Body of pancreas (tissue), 4 donors: ENCODE results near the gene NAT8L. TPM values are rescaled to one million over a fixed set of nuclear protein-coding genes. Genes with fewer than 3 reads are reported as not detected.

ENCODE experiments used
- ATAC-seq: fragments of 150-250 bp; one replicate; pipeline ENCODE4 v1.9.1; 2016
- DNase-seq, 4 donors: peaks; one replicate each; pipeline ENCODE4 v3.0.0-alpha.2; 2019
- H3K27ac ChIP-seq, 4 donors: fragments of 200-600 bp; sonication (generic); 1 replicate in 3 of 4; 2 replicates in 1 of 4; pipeline versions ENCODE4 v1.5.1 to v1.6.1; 2016 to 2019; ENCODE audit warnings: mild to moderate bottlenecking in 1 of 4, mixed read lengths in 1 of 4, moderate library complexity in 1 of 4
- H3K27me3 ChIP-seq, 2 donors: fragments of 200-600 bp; sonication (generic); one replicate each; pipeline ENCODE4 v1.6.0; 2016; ENCODE audit warnings: mild to moderate bottlenecking in 1 of 2
- H3K36me3 ChIP-seq, 2 donors: fragments of 200-600 bp; sonication (generic); replicated peaks in 1 of 2; 2 replicates each; pipeline ENCODE4 v1.5.1; 2016; ENCODE audit warnings: low read depth in 2 of 2; ENCODE audit not compliant: insufficient read depth in 1 of 2
- H3K4me1 ChIP-seq: fragments of 200-600 bp; sonication (generic); one replicate; pipeline ENCODE4 v1.6.0; 2016
- H3K4me3 ChIP-seq, 2 donors: fragments of 200-600 bp; sonication (generic); 1 replicate in 1 of 2; 2 replicates in 1 of 2; pipeline ENCODE4 v1.5.1; 2016 to 2019
- H3K9me3 ChIP-seq, 3 donors: fragments of 200-600 bp; sonication (generic); 1 replicate in 2 of 3; 2 replicates in 1 of 3; pipeline ENCODE4 v1.5.1; 2016
- CTCF ChIP-seq, 7 experiments: fragments of 450-650 bp in 4 of 7; fragments of 200-600 bp in 3 of 7; sonication (generic) in 3 of 7; IDR thresholded peaks; one replicate each; pipeline ENCODE4 v1.5.1; 2016 to 2019; ENCODE audit warnings: antibody characterized with exemption in 7 of 7
- POLR2A ChIP-seq, 3 donors: fragments of 450-650 bp; IDR thresholded peaks; one replicate each; pipeline ENCODE4 v1.6.1; 2016; ENCODE audit warnings: antibody characterized with exemption in 3 of 3, mild to moderate bottlenecking in 2 of 3
- WGBS, 2 donors: methylation state at CpG; one replicate each; pipeline ENCODE4 v1.1.5; 2017; 5-methylcytosine and 5-hydroxymethylcytosine counted together
- intact Hi-C: fragments of 100-400 bp; cut with DNase I; formaldehyde crosslinking; loops from one replicate; pipeline ENCODE4 v1.15.1; 2023
- total RNA-seq, 2 donors: library from RNA; depleted of rRNA; stranded (reverse); fragments of >200 nt; gene quantifications; one replicate each; pipeline ENCODE4 v1.1.0, GENCODE V29; 2016

The NAT8L gene
- total RNA-seq, 2 donors from 2014 or later, result 3.6 to 18.8 TPM

DNA sequence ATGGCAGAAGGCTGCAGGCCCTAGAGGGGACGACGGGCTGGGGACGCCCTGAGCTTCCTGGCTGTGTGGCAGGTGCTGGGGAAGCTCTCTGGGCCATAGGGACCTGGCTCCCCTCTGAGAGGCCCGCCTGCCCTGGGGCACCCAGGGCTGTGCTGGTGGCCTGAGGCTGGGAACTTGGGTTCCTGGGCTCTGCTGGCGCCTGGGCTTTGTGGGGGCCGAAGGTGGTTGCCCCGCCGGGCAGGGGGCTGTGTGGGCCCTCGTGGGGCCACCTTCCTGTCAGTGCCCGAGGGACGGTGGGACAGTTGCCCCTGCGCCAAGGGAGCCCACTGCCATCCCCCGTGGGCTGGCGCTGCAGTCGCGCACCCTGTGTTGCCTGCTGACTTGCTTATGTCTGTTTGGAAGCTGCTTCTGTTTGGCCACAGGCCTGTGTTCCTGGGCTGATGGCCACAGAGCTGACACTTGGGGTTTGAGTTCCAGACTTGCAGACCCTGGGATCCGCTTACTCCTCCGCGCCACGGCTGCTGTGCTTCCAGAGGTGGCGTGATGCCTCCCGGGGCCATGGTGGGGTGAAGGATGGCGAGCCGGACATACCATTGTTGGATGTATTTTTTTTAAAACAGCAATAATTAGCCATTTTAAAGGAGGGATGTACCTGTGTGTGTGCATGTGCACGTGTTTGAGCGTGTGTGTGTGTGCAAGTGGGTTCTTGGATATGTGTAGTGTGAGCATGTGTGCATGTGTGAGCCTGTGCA is 8.5 kb downstream of the NAT8L start:
- Histone ChIP-seq H3K27ac (peak overlapping the region in 2 of 4 donors; percentile 48 to 62), H3K9me3 (no peaks in the 10 kb centered on the region), H3K4me3 (no peak overlapping the region), H3K27me3 (no peaks in the 10 kb centered on the region), H3K36me3 (no peaks in the 10 kb centered on the region), H3K4me1 (peaks cover 24% of the 10 kb centered on the region)
- DNase-seq, result no peak
- TF ChIP-seq POLR2A (IDR thresholded peaks at IDR 0.05) (no peak), CTCF (IDR thresholded peaks at IDR 0.05) (no peak)
- WGBS, 2 donors, result 78 to 82% methylated on average over 6 to 25 of the region's 26 CpGs
- no peak for ATAC-seq
- intact Hi-C loops, result no loop called here

DNA sequence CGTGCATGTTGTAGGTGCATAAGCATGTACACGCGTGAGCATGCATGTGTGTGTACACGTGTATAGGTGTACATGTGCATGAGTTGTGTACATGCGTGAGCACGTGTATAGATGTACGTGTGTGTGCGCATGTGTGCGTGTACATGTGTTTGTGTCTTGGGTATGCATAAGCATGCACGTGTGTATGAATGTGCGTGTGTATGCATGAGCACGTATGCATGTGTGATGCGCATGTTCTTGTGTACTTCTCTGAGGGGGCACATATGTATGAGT is 9.0 kb downstream of the NAT8L start:
- H3K9me3 ChIP-seq, result no peaks in the 10 kb centered on the region
- WGBS, 2 donors, result 91% methylated on average over 13 of the region's 13 CpGs
- H3K4me3 ChIP-seq, result no peak overlapping the region
- TF ChIP-seq POLR2A (IDR thresholded peaks at IDR 0.05) (no peak), CTCF (IDR thresholded peaks at IDR 0.05) (peak in 1 of 7 experiments; percentile 13)
- no peaks in the 10 kb centered on the region for H3K36me3 ChIP-seq
- no peaks in the 10 kb centered on the region for H3K27me3 ChIP-seq
- peaks cover 24% of the 10 kb centered on the region for H3K4me1 ChIP-seq
- H3K27ac ChIP-seq, result no peak overlapping the region
- no peak for ATAC-seq
- no peak for DNase-seq
- intact Hi-C loops, result no loop called here

- no peak for ATAC-seq
- Histone ChIP-seq H3K4me3 (no peak overlapping the region), H3K27ac (no peak overlapping the region), H3K36me3 (no peaks in the 10 kb centered on the region), H3K27me3 (no peaks in the 10 kb centered on the region), H3K9me3 (no peaks in the 10 kb centered on the region), H3K4me1 (peaks cover 26% of the 10 kb centered on the region)
- WGBS, 2 donors, result 90% methylated on average over 7 to 11 of the region's 11 CpGs
- TF ChIP-seq POLR2A (IDR thresholded peaks at IDR 0.05), result no peak
- no peak for TF ChIP-seq CTCF (IDR thresholded peaks at IDR 0.05)
- intact Hi-C loops, result no loop called here
- no peak for DNase-seq
Observed at GRCh38 chr4:2068566-2068965, 9.4 kb downstream of the NAT8L start.

- H3K9me3 ChIP-seq, result no peaks in the 10 kb centered on the region
- 75 to 84% methylated on average over 6 to 17 of the region's 17 CpGs for WGBS, 2 donors
- H3K36me3 ChIP-seq, result no peaks in the 10 kb centered on the region
- TF ChIP-seq CTCF (IDR thresholded peaks at IDR 0.05) (no peak), POLR2A (IDR thresholded peaks at IDR 0.05) (no peak)
- intact Hi-C loops, result no loop called here
- peaks cover 26% of the 10 kb centered on the region for H3K4me1 ChIP-seq
- no peak overlapping the region for H3K27ac ChIP-seq
- no peaks in the 10 kb centered on the region for H3K27me3 ChIP-seq
- ATAC-seq, result no peak
- H3K4me3 ChIP-seq, result no peak overlapping the region
- DNase-seq, result no peak
Observed at GRCh38 chr4:2069161-2069971, 10.2 kb downstream of the NAT8L start.
